ENCODE data around the gene LRCOL1.

Gene LRCOL1

DNA sequence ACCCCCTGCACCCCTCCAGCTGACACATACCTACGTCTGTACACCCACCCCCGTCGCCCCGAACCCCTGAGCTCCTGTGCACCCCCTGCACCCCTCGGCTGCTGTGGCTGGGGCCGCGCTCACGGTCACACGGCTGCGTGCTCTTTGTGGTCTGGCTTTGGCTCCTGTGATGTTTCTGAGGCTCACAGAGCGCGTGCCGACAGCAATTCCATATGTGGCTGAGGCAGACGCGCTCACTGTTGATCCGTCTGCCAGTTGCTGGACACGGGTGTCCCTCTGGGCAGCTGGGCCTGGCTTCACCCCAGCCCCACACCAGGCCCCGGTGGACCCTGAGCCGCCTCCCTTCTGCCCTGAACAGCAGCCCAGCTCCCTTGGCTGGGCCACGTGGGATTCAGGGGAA is 46.5 kb downstream of the LRCOL1 start:
- no peak for ATAC-seq

DNA sequence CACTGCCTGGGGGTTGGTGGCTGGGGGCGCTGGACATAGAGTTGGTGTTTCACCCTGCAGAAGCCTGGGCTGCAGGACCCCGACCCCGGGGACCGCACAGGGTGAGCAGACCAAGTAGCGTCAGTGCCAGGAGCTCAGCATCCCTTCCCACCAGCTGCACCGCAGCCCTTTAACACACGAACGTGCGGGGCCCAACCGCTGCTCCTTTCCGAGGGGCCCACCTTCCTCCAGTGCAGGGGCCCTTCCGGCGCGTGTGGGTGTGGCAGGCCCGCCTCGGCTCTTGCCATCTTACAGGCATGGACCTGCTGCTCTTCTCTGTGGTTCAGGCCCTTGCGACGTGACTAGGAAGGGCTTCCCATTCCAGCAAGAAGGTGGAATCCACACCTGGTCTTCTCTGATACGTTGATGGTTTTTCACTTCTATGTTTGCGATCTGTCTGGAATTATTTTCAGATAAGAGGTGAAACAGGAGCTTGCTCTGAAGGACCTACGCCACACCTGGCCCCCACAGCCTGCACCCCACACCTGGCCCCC is 47.8 kb downstream of the LRCOL1 start:
- ATAC-seq (no peak), DNase-seq (no peak)

More for the DNA sequence above, 46.5 kb downstream of the LRCOL1 start:
- DNase-seq = no peak

DNA sequence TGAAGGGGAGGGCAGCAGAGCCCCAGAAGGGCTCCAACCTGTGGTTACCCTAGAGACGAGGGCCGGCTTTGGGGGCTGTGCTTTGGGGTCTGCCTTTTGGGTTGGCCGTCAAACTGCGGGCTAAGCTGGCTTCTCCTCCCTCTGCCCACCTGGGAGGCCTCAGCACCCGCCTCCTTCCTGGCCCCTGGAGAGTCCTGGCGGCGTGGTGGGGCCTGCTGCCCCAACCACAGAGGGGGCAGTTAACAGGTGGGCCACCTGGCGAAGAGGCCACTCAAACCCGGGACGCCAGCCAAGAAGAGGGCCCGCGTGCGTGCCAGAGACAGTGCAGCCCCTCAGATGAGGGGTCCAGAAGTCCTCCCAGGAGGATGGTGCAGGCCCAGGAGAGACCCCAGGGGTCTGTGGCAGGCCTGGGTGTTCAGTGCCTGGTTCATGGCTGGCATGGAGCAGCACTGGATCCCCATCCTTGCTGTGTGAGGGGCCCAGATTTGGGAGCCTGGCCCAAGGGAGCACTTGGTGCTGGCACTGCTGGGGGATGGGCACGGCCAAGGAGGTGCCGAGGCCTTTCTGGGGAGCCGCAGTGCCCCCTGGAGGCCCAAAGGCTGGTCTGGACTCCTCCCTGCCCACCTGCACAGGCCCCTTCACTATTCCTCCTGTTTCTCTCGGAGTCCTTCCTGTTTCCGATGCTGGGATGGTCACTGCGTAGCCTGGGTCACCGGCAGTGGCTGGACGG is 48.8 kb downstream of the LRCOL1 start:
- no peak for ATAC-seq
- peak; percentile 59 for DNase-seq

DNA sequence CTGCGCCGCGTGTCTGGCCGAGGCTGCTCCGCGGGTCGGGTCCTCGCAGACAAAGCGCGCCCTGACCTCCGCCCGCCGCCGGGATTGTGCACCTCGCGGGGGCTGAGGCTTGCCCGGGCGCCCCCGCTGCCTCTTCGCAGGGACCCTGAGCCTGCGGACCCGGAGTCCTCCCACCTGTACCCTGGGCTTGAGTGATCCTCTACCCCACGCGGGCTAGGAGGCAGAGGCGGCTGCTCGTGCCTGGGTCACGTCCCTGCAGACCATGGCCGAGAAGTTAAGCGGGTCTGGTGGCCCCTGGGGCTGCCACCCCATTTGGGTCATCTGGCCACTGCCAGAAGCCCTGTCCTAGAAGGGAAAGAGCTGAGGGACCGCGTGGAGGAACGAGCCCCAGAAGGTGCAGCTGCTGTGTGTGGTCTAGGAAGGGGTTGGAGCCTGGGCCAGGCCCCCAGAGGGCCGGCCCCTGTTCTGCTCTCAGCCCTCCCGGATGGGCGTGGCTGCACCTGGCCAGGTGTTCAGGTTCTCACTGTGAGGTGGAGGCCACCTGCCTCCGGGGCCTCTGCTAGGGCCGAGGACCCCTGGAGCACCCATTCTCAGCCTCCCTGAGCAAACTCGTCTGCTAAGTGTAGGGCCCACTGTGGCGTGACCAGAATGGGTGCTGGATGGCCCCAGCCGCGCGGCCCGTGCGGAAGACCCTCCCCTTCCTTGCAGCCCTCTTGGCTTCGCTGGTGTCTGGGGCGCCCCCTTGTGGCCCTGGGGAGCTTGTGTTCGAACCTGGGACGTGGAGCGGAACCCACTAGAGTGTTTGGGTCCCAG is 49.6 kb downstream of the LRCOL1 start:
- DNase-seq (peak; percentile 87), ATAC-seq (peak; percentile 42)

DNA sequence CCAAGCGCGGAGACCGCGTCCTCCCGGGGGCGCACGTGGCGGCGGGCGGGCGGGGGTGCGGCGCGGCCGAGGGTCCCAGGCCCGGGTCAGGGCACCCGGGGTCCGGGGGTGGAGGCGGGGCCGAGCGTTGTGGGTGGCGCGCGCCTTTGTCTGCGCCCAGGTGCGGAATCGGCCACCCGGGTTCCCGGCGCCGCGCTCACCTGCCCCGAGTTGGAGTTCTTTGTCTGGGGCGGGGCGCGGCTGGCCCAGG is 50.1 kb downstream of the LRCOL1 start:
- ATAC-seq = peak; percentile 2
- peak; percentile 43 for DNase-seq

DNA sequence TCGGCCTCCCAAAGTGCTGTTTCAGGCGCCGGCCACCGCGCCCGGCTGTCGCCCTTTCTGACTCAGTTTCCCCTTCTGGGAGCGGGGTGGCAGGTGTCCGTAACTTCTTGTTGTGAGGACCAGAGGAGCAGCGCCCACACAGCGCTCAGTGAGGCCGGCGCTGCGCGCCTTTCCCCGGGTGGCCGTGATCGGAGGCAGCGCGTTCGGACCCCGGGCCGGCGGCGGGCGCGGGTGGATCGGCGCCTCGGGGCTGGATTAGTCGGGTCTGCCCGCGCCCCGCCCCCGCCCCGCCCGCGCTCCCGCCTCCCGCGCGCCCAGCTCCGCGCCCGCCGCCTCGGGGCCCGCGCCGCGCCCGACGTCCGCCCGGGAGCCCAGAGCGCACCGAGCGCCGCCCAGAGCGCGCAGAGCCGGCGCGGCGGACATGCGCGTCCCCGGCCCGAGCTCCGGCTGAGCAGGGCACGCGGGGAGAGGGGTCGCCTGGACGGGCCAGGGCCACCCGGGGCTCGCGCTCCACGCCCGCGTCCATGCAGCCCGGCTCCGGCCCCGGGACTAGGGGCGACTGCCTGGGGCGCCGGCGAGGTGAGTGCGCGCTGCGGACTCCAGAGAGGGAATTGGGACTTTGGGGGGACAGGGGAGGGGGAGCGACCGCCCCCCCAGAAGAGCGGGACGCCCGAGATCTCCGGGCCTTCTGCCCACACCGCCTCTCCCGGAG is 50.6 kb downstream of the LRCOL1 start:
- ATAC-seq (peak; percentile 49), DNase-seq (peak; percentile 56)

DNA sequence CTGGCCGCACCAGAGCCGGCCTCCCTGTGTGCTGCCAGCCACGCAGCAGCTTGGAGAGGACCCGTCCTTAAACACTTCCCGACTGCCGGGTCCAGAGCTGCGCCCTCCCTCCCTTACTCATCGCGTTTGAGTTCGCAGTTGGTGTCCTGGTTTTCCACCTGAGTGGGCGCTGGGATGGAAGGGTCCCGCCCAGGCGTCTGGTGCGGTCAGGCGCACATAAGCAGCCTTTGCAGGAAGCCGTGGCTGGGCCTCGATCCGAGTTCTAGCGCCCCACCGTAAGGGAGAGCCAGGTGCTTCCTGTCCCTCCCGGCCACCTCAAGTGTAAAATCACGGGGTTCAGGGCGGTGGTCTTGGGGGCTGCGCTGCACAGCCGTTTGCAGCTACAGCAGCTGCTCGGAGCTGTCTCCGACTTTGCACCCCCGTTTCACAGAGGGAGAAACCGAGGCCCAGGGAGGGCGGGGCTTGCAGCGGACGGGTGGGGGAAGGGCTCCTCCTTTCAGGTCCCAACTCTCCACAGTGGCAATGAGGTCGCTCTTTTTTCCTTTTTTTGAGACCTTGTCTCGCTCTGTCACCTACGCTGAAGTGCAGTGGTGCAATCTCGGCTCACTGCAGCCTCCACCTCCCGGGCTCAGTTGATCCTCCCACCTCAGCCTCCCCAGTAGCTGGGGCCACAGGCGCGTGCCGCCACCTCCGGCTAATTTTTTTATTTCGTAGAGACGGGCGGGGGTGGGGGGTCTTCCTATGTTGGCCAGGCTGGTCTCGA is 51.3 kb downstream of the LRCOL1 start:
- DNase-seq (peak; percentile 30), ATAC-seq (no peak)

DNA sequence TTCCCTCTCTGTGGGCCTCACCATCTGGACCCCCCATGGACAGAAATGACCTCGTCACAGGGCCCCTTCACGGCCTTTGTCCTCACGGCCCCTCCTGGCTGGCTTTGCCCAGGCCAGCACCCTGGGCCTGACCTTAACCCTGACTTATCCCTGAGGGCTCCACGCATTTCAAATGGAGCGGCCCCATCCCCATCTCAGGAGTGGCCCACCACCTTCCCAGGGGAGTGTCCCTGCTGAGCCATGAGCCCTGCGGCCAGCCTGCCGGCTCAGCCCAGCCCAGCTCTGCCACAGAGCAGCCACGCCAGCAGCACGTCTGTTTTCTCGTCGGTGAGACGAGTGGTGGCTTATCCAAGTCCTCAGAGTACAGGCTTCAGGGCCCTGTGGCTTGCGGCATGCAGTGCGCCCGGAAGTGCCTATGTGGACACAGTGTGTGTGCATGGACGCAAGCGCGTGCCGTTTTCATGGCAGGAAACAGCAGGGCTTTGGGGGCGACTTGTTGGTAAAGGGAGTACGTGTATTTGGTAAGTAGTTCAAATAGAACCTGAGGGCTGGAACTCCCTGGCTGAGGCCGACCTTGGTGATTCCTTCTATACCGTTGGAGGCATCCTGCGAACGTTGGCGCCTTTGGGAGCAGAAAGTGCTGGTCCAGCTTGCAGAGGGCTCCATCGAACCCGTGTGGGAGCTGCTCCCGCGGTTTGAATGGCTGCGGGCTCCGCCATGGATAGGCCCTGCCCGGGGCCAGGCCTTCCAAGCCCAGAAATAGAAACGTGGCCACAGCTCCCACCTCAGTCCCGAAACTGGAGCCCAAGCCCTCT is 52.1 kb downstream of the LRCOL1 start:
- no peak for ATAC-seq
- peak; percentile 19 for DNase-seq

DNA sequence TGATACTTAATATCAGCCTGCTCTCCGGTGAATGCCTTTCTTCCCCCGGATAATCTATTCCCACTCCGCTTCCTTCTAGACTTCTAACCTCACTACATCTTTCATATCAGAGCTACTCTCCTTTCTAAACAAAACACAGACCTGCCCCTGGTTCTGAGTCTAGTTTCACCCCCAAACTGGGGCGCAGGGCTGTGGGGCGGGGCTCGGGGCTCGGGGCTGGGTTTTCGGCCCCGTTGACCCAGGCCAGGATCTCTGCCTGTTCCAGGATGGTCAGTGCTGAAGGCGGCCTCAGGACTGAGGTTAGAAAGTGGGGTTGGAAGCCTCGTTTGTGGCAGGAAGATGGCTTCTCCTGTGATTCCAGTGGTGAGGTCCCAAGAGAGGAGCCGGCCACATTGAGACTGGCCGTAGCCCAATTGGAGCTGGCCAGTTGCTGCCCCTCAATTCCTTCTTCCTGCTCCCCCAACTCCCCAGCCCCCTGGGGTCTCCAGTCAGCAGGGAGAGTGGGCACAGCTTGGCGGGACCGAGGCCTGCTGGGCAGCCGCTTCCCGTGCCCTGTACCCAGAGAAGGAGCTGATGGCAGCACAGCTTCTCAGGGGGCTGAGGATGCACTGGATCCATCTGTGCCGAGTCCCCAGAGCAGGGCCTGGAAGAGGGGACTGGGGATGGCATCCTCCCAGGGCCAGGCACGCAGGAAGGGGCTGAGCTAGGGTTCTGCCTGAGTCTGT is 52.9 kb downstream of the LRCOL1 start:
- no peak for DNase-seq
- no peak for ATAC-seq

DNA sequence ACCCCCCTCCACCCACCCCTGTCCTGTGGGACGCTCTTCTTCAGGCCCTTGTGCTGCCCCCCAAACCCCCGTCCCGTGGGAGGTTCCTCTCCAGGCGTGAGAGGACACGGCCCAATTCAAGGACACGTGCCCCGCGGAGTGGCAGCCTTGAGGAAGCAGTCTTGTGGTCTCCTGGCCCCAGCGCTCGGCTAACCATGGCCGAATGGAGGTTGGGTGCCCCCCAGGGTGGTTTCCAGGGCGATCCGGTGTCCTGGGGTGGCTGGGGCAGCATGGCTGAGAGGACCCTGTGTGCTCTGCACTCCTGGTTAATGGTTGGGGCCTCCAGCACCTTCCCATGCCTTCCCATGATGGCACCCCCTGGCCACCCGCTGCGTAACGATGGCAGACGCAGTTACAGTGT is 53.6 kb downstream of the LRCOL1 start:
- no peak for ATAC-seq
- no peak for DNase-seq

DNA sequence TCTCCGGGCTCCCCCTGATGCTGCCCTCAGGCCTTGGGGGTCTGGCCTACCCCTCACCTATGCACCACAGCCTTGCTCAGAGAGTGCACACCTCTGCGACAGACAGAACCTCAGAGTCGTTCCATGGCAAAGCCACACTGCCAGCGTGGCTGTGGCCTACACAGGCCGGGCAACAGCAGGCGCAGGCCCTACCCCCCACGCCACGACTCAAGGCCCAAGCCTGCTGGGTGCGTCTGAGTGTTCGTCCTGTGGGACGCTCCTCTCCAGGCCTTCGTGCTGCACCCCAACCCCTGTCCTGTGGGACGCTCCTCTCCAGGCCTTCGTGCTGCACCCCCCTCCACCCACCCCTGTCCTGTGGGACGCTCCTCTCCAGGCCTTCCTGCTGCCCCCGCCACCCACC is 54.2 kb downstream of the LRCOL1 start:
- ATAC-seq = no peak
- DNase-seq = no peak

DNA sequence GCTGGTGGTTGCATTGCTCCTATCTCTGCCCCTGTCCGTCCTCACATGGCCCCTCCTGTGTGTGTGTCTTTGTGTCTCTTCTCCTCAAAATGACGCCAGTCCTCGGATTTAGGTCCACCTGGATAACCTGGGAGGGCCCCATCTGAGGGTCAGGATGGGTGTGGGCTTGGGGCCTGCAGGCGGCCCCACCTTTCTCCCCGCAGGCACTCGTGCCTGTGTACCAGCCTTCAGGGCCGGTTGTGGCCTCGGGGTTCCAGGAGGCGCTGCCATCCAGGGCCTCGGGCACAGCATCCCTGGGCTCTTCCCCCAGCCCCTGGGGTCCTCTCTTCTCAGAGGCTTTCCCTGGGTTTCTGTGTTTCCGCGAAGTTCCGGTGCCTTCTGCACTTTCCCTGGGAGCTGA is 54.7 kb downstream of the LRCOL1 start:
- DNase-seq (no peak), ATAC-seq (no peak)

DNA sequence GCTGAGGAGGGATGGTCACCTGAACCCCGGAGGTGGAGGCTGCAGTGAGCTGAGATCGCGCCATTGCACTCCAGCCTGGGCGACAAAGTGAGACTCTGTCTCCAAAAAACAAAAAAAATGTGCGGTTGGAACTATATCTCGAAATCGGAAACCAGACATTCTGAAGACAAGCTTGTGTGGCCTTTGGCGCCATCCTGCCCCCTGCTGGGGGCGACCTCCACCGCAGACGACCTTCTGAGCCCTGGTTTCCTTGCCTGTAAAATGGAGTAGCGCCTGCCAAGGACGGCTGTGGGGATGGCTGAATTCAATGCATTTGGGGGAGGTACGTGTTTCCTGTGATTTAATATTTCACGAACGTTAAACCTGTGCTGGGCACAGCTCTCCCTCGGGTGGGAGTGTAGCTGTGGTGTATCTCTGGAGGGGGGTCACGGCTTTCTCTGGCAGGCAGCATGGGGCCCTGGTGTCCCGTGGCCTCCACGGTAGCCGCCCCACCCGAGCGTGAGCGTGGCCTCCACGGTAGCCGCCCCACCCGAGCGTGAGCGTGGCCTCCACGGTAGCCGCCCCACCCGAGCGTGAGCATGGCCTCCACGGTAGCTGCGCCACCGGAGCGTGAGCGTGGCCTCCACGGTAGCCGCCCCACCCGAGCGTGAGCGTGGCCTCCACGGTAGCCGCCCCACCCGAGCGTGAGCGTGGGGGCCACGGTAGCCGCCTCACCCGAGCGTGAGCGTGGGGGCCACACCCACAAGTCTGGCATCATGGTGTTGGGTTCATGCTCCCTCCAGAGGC is 55.3 kb downstream of the LRCOL1 start:
- peak; percentile 30 for DNase-seq
- no peak for ATAC-seq
